GM20431 (cell line): ENCODE measurements around the gene ATMIN.

Experiments
- in situ Hi-C: fragments of 300-500 bp; cut with MseI, MboI; formaldehyde crosslinking; loops from one replicate; pipeline ENCODE4 v1.15.0; 2020; ENCODE audit warnings: low sequenced_read_pairs; ENCODE audit not compliant: unreplicated experiment

Gene ATMIN

DNA sequence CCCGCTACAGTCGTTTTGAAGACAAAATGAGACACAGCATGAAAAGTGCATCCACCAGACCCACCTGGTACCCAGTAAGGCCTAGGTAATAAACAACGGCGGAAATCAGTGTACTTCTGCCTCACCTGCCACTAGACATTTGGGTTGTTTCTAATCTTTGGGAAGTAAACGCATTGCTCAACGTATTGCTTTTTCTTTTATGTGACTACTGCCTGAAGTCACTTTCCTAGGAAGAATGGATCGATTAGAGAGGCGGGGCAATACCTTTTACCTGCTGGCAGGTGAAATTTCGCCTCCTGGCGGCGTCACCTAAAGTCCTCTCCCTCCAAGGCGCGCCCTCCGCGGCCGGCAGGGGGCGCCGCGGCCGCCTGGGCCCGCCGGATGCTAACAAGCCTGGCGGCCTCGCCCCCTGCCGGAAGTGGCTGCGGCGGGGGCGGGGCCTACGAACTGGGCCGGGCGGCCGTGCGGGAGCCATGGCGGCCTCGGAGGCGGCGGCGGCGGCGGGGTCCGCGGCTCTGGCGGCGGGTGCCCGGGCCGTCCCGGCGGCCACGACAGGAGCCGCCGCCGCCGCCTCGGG is at the start of gene ATMIN:
Gene ATMIN (plus strand): TSS at position 445 of the 577 bp plus-strand sequence. CDS start 29 bp downstream, at position 474.
- in situ Hi-C loops = no loop called here

GRCh38 chr16:80986557-80986956 is 49.1 kb upstream of the ATMIN start:
- in situ Hi-C loops = no loop called here

GRCh38 chr16:80988756-80989155 is 46.9 kb upstream of the ATMIN start:
- in situ Hi-C loops = no loop called here

DNA sequence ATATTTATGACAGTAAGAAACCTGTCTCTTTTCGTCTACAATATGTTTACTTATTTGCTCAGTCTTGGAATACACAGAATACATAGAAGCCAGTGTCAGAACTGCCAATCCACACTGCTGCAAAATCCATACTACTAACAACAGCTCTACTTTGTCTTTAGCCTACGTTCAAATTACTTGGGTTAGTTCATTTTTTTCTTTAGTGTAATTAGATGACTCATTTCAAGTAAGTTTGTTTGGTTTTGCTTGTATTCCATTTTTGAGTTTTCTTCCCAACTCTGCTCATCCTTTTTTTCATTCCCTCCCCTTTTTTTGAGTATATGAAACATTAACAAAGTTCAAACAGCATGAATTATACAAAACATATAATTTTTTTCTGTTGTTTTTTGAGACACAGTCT is 45.8 kb upstream of the ATMIN start:
- in situ Hi-C loops = no loop called here

- in situ Hi-C loops = no loop called here
Measured at GRCh38 chr16:80990577-80990976, 45.1 kb upstream of the ATMIN start.

GRCh38 chr16:80990978-80991377 is 44.7 kb upstream of the ATMIN start:
- in situ Hi-C loops = no loop called here

GRCh38 chr16:80991792-80992430 is 43.7 kb upstream of the ATMIN start:
- in situ Hi-C loops = no loop called here

DNA sequence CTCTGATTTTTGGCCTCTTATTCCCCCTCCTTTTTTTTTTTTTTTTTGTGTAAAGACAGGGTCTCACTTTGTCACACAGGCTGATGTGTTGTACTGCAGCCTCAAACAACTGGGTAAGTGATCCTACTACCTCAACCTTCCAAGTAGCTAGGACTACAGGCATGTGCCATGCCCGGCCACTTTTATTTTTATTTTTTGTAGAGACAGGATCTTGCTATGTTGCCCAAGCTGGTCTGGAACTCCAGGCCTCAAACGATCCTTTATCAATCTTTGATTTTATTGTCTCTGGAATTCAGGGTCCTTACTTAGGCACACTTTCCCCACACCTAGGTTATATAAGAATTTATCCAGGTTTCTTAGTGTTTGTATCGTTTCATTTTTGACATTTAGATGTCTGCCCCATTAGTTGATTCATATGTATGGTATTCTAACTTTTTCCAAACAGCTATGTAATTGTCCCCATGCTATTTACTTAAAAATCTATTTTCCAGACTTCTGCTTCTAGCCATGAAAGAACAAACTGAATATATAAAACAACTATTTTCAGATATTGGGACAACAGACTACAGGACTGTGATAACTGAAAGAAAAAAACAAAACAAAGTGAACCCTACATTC is 42.9 kb upstream of the ATMIN start:
- in situ Hi-C loops = no loop called here

- in situ Hi-C loops = no loop called here
Measured at GRCh38 chr16:80993307-80993706, 42.3 kb upstream of the ATMIN start.

DNA sequence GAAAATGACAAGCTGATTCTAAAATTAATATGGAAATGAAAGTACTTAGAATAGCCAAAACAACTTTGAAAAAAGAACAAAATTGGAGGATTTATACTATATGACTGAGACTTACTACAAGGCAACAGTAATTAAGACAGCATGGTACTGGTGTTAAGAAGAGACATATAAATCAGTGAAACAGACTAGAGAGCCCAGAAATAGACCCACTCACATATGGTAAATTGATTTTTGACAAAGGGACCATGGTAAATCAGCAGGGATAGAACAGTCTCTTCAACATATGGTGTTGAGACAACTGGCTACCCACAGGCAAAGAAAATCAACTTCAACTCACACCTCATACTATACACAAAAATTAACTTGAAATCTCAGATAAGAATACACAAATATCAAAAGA is 41.8 kb upstream of the ATMIN start:
- in situ Hi-C loops = no loop called here

DNA sequence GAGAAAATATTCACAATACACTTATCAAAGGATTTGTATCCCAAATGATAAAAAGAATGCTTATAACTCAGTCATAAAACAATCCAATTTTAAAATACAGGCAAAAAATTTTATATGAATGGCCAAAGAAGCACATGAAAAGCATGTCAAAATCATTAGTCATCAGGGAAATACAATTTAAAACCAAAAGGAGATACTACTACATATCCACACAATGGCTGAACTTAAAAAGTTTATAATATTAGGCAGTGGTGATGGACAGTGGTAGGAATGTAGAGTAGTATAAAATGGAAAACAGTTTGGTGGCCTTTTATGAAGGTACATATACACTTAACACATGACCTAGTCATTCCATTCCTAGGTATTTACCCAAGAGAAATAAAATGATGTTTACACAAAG is 41.2 kb upstream of the ATMIN start:
- in situ Hi-C loops = no loop called here

DNA sequence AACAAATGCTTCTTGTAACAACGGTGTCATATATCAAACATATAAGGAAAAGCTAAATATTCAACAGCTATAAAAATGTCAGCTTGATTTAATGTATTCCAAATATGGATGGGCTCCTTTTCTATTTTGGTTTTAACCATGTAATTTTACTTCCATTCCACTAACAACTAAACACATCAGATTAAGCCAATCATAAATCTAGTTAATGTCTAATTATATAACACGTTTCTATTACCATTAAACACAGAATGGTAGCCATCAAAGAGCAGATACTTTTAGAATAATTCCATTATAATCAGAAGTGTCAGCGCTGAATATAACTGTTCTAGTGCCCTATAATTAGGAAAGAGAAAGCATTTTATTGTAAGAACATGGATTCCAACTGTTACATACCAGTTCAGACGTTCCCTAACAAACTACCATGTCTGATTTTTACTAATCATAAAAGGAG is 38.9 kb upstream of the ATMIN start:
- in situ Hi-C loops = no loop called here

GRCh38 chr16:80997139-80997798 is 38.4 kb upstream of the ATMIN start:
- in situ Hi-C loops = no loop called here

GRCh38 chr16:80997964-80998620 is 37.5 kb upstream of the ATMIN start:
- in situ Hi-C loops = no loop called here

DNA sequence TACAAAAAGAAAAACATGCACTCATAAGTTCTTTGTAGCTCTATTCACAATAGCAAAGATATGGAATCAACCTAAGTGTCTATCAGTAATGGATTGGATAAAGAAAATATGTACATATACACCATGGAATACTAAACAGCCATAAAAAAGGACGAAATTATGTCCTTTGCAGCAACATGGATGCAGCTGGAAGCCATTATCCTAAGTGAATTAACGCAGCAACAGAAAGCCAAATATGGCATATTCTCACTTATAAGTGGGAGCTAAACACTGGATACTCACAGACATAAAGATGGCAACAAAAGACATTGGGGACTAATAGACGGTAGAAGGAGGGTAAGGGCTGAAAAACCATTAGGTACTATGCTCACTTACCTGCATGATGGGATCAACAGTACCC is 34.8 kb upstream of the ATMIN start:
- in situ Hi-C loops = no loop called here

DNA sequence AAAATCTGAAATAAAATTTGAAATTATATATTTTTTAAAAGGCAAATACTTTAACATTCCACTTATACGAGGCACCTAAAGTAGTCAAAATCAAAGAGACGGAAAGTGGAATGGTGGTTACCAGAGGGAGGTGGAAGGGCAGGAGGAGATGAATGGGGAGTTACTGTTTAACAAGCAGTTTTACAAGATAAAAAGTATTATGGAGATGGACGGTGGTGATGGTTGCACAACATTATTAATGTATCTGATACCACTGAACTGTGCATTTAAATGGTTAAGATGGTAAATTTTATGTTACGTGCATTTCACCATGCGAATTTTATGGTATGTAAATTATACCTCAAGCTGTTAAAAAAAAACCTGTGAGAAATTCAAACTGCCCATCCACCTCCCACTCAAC is 34.3 kb upstream of the ATMIN start:
- in situ Hi-C loops = no loop called here

GRCh38 chr16:81003064-81003463 is 32.6 kb upstream of the ATMIN start:
- in situ Hi-C loops = no loop called here

GRCh38 chr16:81003610-81004460 is 31.8 kb upstream of the ATMIN start:
- in situ Hi-C loops = no loop called here

DNA sequence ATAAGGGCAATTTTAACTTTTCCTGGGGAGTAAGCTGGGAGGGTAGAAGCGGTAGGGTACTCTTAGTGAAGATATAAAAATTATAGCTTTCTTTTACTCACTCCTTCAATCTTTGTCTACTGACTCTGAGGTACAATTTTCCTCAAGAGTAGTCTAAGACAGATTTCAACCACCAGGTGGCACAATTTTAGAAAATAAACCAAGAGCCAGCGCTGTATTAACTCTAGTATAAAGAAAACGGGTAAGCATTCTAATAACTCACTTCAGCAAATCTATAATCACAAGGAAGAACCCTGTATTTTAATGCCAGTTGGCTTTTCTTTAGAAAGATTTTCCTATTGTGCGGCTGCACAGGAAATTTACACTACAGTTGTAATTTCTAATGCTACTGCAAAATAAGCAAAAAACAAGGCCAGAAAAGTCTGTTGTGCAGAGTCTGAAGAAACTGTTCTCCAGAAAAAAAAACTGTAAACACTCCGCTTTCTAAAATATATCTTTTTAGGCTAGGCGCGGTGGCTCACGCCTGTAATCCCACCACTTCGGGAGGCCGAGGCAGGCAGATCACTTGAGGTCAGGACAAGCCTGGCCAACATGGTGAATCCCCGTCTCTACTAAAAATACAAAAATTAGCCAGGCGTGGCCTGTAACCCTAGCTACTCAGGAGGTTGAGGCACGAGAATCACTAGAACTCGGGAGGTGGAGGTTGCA is 30.8 kb upstream of the ATMIN start:
- in situ Hi-C loops = no loop called here
